B cell (primary cell): Measurements from ENCODE around the gene XAF1. TPM values are rescaled to one million over a fixed set of nuclear protein-coding genes. Genes with fewer than 3 reads are reported as not detected.

Experiments used
- ATAC-seq: fragments of 200-7000 bp; cut with Tn5 transposase; one replicate; pipeline ENCODE4 v1.10.0; 2021; ENCODE audit warnings: low read depth, mild to moderate bottlenecking, moderate number of reproducible peaks, moderate library complexity
- CTCF ChIA-PET: fragments of 350-600 bp; sonication (Branson Sonifier 250); formaldehyde crosslinking; loops from one replicate; lab custom pipeline; 2021; ENCODE audit warnings: antibody characterized with exemption, inconsistent platforms; lab: Charles Lee
- POLR2A ChIA-PET: fragments of 350-600 bp; sonication (Branson Sonifier 250); formaldehyde crosslinking; loops from one replicate; lab custom pipeline; 2021; ENCODE audit warnings: antibody characterized with exemption; lab: Charles Lee
- DNase-seq: peaks from one replicate; pipeline ENCODE4 v3.0.0; 2013
- H2AFZ ChIP-seq: 2 replicates; pipeline ENCODE4 v1.6.1; 2012; ENCODE audit warnings: mild to moderate bottlenecking, low read depth, low read length; ENCODE audit not compliant: insufficient read depth, poor library complexity, severe bottlenecking
- H3K27ac ChIP-seq, 2 donors: 1 replicate in 1 of 2; 2 replicates in 1 of 2; pipeline ENCODE4 v1.5.1; 2012 to 2013; ENCODE audit warnings: low read length in 2 of 2, mild to moderate bottlenecking in 2 of 2, moderate library complexity in 1 of 2
- H3K27me3 ChIP-seq, 4 experiments: fragments of 200-600 bp in 1 of 4; sonication (generic) in 1 of 4; replicated peaks in 1 of 4; 1 replicate in 2 of 4; 2 replicates in 2 of 4; pipeline versions ENCODE4 v1.6.1 to v1.7.0; 2013 to 2016; ENCODE audit warnings: low read length in 3 of 4, mild to moderate bottlenecking in 2 of 4, mixed read lengths in 1 of 4, moderate library complexity in 1 of 4; ENCODE audit not compliant: insufficient read depth in 4 of 4, control insufficient read depth in 3 of 4; ENCODE audit errors: control extremely low read depth in 1 of 4
- H3K36me3 ChIP-seq, 2 experiments: replicated peaks in 1 of 2; 1 replicate in 1 of 2; 2 replicates in 1 of 2; pipeline versions ENCODE4 v1.6.1 to v1.7.1; 2013; ENCODE audit warnings: low read length in 1 of 2; ENCODE audit not compliant: insufficient read depth in 2 of 2, control insufficient read depth in 1 of 2; ENCODE audit errors: control extremely low read depth in 1 of 2, extremely low read depth in 1 of 2
- H3K4me1 ChIP-seq, 2 donors: fragments of 200-600 bp in 1 of 2; sonication (generic) in 1 of 2; 1 replicate in 1 of 2; 2 replicates in 1 of 2; pipeline versions ENCODE4 v1.5.1 to v1.6.1; 2013 to 2017; ENCODE audit warnings: low read length in 2 of 2; ENCODE audit not compliant: control insufficient read depth in 2 of 2, insufficient read depth in 2 of 2
- H3K4me2 ChIP-seq: replicated peaks from 2 replicates; pipeline ENCODE3; 2012; ENCODE audit warnings: mild to moderate bottlenecking, low read depth, low read length; ENCODE audit not compliant: poor library complexity, severe bottlenecking
- H3K4me3 ChIP-seq, 5 experiments: fragments of 200-600 bp in 1 of 5; sonication (generic) in 1 of 5; 1 replicate in 3 of 5; 2 replicates in 2 of 5; pipeline versions ENCODE4 v1.5.1 to v1.7.0; 2011 to 2016; ENCODE audit warnings: low read length in 4 of 5, mild to moderate bottlenecking in 4 of 5, low read depth in 2 of 5, control low read depth in 1 of 5, moderate library complexity in 1 of 5; ENCODE audit not compliant: insufficient read depth in 1 of 5; ENCODE audit errors: control extremely low read depth in 1 of 5, extremely low read depth in 1 of 5
- H3K79me2 ChIP-seq: fragments of 200-600 bp; sonication (generic); one replicate; pipeline ENCODE4 v1.6.0; 2016; ENCODE audit warnings: low read length; ENCODE audit not compliant: control insufficient read depth, insufficient read depth
- H3K9ac ChIP-seq: fragments of 200-600 bp; sonication (generic); 2 replicates; pipeline ENCODE4 v1.6.1; 2017; ENCODE audit warnings: mild to moderate bottlenecking, low read length, moderate library complexity
- H3K9me3 ChIP-seq, 3 donors: one replicate each; pipeline versions ENCODE4 v1.6.1 to v1.7.1; 2013; ENCODE audit warnings: low read length in 2 of 3; ENCODE audit not compliant: control insufficient read depth in 2 of 3, insufficient read depth in 1 of 3; ENCODE audit errors: control extremely low read depth in 1 of 3
- H4K20me1 ChIP-seq: 2 replicates; pipeline ENCODE4 v1.6.0; 2012; ENCODE audit warnings: mild to moderate bottlenecking, low read length; ENCODE audit not compliant: insufficient read depth, control insufficient read depth, poor library complexity, severe bottlenecking
- H3K27ac Mint-ChIP-seq: one replicate; pipeline ENCODE4 v1.8.0; 2021; ENCODE audit warnings: mixed read lengths
- H3K27me3 Mint-ChIP-seq: one replicate; pipeline ENCODE4 v1.8.0; 2021; ENCODE audit warnings: mixed read lengths
- H3K4me1 Mint-ChIP-seq: one replicate; pipeline ENCODE4 v1.8.0; 2021; ENCODE audit warnings: mixed read lengths
- H3K4me3 Mint-ChIP-seq: one replicate; pipeline ENCODE4 v1.8.0; 2021; ENCODE audit warnings: mixed read lengths
- H3K9me3 Mint-ChIP-seq: one replicate; pipeline ENCODE4 v1.8.0; 2022; ENCODE audit warnings: mixed read lengths; ENCODE audit not compliant: insufficient read depth
- CTCF ChIP-seq: fragments of 200-600 bp; IDR thresholded peaks from one replicate; pipeline ENCODE4 v1.8.0; 2022; ENCODE audit warnings: antibody characterized with exemption, mild to moderate bottlenecking
- EZH2 ChIP-seq: IDR thresholded peaks from 2 replicates; pipeline ENCODE4 v1.6.1; 2012; ENCODE audit warnings: borderline replicate concordance, low read depth, mild to moderate bottlenecking, moderate library complexity, low read length; ENCODE audit not compliant: insufficient read depth, poor library complexity, severe bottlenecking
- WGBS: methylation state at CpG from one replicate; pipeline ENCODE4 v1.1.5; 2013; ENCODE audit warnings: missing lambda C conversion rate; ENCODE audit not compliant: insufficient coverage; 5-methylcytosine and 5-hydroxymethylcytosine counted together
- intact Hi-C: fragments of 100-400 bp; cut with micrococcal nuclease; formaldehyde crosslinking; loops from one replicate; pipeline ENCODE4 v1.10.0; 2022
- polyA plus RNA-seq: library from polyadenylated mRNA; depleted of rRNA; stranded (reverse); fragments of >200 nt; gene quantifications from 2 replicates; pipeline ENCODE4 v1.2.3, GENCODE V29; 2012
- total RNA-seq, 2 donors: library from RNA; stranded (reverse); fragments of 120-200 nt in 1 of 2; gene quantifications; 1 replicate in 1 of 2; 2 replicates in 1 of 2; pipeline versions ENCODE4 v1.2.3 to v1.2.4, GENCODE V29; 2013 to 2022

XAF1 gene
- total and polyA plus RNA-seq, 2 donors (not counting 1 experiment from before 2014, with no cell fraction given): 44.8 to 116 TPM

DNA sequence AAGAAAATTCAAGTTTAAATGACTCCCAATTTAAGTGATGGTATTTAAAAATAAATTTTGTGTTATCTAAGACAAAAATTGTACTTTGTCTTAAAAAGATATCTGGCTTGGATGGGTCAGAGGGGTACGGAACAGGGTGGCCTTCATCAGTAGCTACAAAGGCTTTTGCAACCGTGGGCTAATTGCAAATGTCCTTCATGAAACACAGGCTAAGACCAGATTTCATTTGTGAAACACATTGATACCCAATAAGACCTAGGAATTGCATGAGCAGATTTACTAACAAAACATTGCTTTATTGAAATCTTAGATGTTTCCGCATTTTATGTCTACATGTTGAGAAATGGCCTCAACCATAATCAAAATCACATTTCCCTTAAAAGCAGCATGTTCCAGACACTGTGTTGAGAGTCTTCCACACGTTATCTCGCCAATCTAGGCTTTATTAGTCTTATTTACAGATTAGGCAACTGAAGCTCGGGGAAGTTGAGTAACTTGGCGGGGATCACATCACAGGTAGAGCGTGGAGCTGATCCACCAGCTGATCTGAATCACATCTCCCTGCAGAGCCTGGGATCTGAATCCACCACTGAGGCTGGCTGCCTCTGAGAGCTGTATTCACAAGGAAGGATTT lies 42.0 kb downstream of the XAF1 start:
- no peak overlapping the region for H3K27ac ChIP-seq
- ChIA-PET CTCF (no interaction called here), POLR2A (no interaction called here)
- no peak overlapping the region for H2AFZ ChIP-seq
- no peaks in the 10 kb centered on the region for H3K36me3 ChIP-seq
- H3K9me3 ChIP-seq: no peaks in the 10 kb centered on the region
- H3K4me3 ChIP-seq: no peak overlapping the region
- no peak overlapping the region for H3K4me2 ChIP-seq
- Mint-ChIP-seq H3K4me3 (no peak overlapping the region), H3K9me3 (no peaks in the 10 kb centered on the region), H3K27me3 (peaks cover 28% of the 10 kb centered on the region), H3K4me1 (no peaks in the 10 kb centered on the region), H3K27ac (no peak overlapping the region)
- peaks cover 0 to 5% (median 3%) of the 10 kb centered on the region in 4 experiments for H3K27me3 ChIP-seq
- H3K4me1 ChIP-seq: no peaks in the 10 kb centered on the region
- ATAC-seq: no peak
- no peaks in the 10 kb centered on the region for H3K79me2 ChIP-seq
- no peaks in the 10 kb centered on the region for H4K20me1 ChIP-seq
- no peak for DNase-seq
- no peak for TF ChIP-seq EZH2
- TF ChIP-seq CTCF: no peak
- no peak overlapping the region for H3K9ac ChIP-seq
- 92% methylated on average over 7 of the region's 8 CpGs for WGBS
- intact Hi-C loops: no loop called here

DNA sequence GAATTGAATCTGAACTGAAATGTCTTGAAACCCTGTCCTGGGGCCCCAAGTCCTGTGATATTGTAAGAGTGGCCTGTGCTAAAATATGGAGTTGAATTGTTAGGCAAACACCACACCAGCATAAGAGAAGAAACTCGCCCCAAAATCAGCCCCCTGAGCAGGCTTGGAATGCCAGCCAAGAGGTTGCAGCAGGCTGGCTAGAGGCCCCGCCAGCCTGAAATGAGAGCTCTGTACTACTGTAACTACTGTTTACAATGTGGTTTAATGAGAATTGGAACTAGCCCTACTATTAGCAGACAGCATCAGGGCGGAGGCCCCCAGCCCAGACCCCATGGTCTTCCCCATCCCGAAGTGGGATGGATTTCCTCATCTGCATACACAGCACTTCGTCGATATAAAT lies 43.9 kb downstream of the XAF1 start:
- no peak for TF ChIP-seq EZH2
- TF ChIP-seq CTCF: no peak
- Histone ChIP-seq H3K4me1 (no peaks in the 10 kb centered on the region), H3K79me2 (no peaks in the 10 kb centered on the region), H4K20me1 (no peaks in the 10 kb centered on the region), H3K27me3 (peaks cover 0 to 3% (median 3%) of the 10 kb centered on the region in 4 experiments), H3K4me3 (no peak overlapping the region), H3K9me3 (no peaks in the 10 kb centered on the region), H3K4me2 (no peak overlapping the region), H3K27ac (no peak overlapping the region), H3K9ac (no peak overlapping the region), H3K36me3 (no peaks in the 10 kb centered on the region), H2AFZ (no peak overlapping the region)
- H3K27ac Mint-ChIP-seq: no peak overlapping the region
- no peak for ATAC-seq
- ChIA-PET CTCF (interaction anchor here (0.7 to 1.7 kb wide), 3 partner anchors 107 to 327 kb away, joined by 3 to 5 read pairs (median 3); no protein-coding TSS in a partner anchor), POLR2A (no interaction called here)
- intact Hi-C loops: no loop called here
- 79% methylated on average over 5 of the region's 6 CpGs for WGBS
- H3K9me3 Mint-ChIP-seq: no peaks in the 10 kb centered on the region
- H3K27me3 Mint-ChIP-seq: peaks cover 20% of the 10 kb centered on the region
- H3K4me1 Mint-ChIP-seq: no peaks in the 10 kb centered on the region
- no peak for DNase-seq
- H3K4me3 Mint-ChIP-seq: no peak overlapping the region
